Glutamatergic neuron (in vitro differentiated cells): ENCODE measurements around the gene STX1B. TPM values are rescaled to one million over a fixed set of nuclear protein-coding genes. Genes with fewer than 3 reads are reported as not detected.
A peak's percentile ranks its signal among the peaks of the same experiment; 100 is the strongest.

Experiments used
- DNase-seq: peaks from one replicate; pipeline ENCODE4 v3.0.0; 2022
- H3K27ac Mint-ChIP-seq: one replicate; pipeline ENCODE4 v1.8.0; 2020; ENCODE audit warnings: mild to moderate bottlenecking, mixed read lengths, inconsistent platforms; ENCODE audit not compliant: unreplicated experiment
- H3K27me3 Mint-ChIP-seq: one replicate; pipeline ENCODE4 v1.8.0; 2020; ENCODE audit warnings: mild to moderate bottlenecking, moderate library complexity, mixed read lengths, inconsistent platforms; ENCODE audit not compliant: unreplicated experiment
- H3K36me3 Mint-ChIP-seq: one replicate; pipeline ENCODE4 v1.8.0; 2020; ENCODE audit warnings: mild to moderate bottlenecking, mixed read lengths, inconsistent platforms; ENCODE audit not compliant: unreplicated experiment
- H3K4me1 Mint-ChIP-seq: one replicate; pipeline ENCODE4 v1.8.0; 2020; ENCODE audit warnings: mild to moderate bottlenecking, low read depth, mixed read lengths, inconsistent platforms; ENCODE audit not compliant: unreplicated experiment
- H3K4me3 Mint-ChIP-seq: one replicate; pipeline ENCODE4 v1.8.0; 2020; ENCODE audit warnings: mild to moderate bottlenecking, mixed read lengths, inconsistent platforms; ENCODE audit not compliant: unreplicated experiment
- H3K9me3 Mint-ChIP-seq: one replicate; pipeline ENCODE4 v1.8.0; 2020; ENCODE audit warnings: mild to moderate bottlenecking, moderate library complexity, mixed read lengths, inconsistent platforms; ENCODE audit not compliant: unreplicated experiment
- total RNA-seq: library from RNA; stranded (reverse); fragmentation: NEBNext Ultra II Directional; extraction: Animal tissue kit (Norgen Biotek cat#: 25700); gene quantifications from one replicate; pipeline ENCODE4 v1.2.1, GENCODE V29; 2021; ENCODE audit not compliant: unreplicated experiment
- TF ChIP-seq, protein P1 (sequence below): fragments of 200-600 bp; sonication (generic); IDR thresholded peaks from one replicate; pipeline ENCODE4 v1.5.0; 2021; ENCODE audit not compliant: partially characterized antibody, unreplicated experiment

STX1B gene
- total RNA-seq, 1 donor from 2014 or later = 51.6 TPM

DNA sequence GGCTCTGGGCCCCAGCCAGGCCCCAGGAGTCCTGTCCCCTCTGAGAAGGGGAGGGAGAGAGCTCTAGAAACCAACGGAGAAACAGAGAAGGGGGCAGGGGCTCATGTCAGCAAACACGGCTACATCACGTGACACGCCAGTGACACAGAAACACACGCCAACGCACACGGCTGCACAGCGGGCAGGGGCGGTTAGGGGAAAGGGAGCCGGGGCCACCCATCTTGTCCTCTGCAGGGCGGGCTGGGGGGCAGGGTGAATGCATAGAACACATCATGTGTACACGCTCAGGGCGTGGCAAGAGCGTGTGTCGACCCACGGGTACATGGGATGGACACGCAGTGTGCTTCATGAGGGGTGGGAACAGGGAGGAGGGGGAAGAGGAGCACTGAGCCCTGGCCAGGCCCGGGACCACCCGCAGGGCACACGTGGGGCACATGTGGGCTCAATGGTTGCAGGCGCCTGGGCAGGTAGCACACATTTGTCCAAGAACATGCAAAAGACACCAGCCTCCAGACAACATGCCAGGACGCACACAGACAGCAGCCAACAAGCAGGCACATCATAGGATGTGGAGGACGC lies 20.9 kb downstream of the STX1B start:
- H3K27ac Mint-ChIP-seq = no peak overlapping the region
- peaks cover 8% of the 10 kb centered on the region for H3K9me3 Mint-ChIP-seq
- H3K27me3 Mint-ChIP-seq = peaks cover 7% of the 10 kb centered on the region
- no peak for DNase-seq
- no peaks in the 10 kb centered on the region for H3K4me1 Mint-ChIP-seq
- no peak overlapping the region for H3K4me3 Mint-ChIP-seq
- no peaks in the 10 kb centered on the region for H3K36me3 Mint-ChIP-seq
- TF ChIP-seq, protein P1, sequence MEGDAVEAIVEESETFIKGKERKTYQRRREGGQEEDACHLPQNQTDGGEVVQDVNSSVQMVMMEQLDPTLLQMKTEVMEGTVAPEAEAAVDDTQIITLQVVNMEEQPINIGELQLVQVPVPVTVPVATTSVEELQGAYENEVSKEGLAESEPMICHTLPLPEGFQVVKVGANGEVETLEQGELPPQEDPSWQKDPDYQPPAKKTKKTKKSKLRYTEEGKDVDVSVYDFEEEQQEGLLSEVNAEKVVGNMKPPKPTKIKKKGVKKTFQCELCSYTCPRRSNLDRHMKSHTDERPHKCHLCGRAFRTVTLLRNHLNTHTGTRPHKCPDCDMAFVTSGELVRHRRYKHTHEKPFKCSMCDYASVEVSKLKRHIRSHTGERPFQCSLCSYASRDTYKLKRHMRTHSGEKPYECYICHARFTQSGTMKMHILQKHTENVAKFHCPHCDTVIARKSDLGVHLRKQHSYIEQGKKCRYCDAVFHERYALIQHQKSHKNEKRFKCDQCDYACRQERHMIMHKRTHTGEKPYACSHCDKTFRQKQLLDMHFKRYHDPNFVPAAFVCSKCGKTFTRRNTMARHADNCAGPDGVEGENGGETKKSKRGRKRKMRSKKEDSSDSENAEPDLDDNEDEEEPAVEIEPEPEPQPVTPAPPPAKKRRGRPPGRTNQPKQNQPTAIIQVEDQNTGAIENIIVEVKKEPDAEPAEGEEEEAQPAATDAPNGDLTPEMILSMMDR = no peak

DNA sequence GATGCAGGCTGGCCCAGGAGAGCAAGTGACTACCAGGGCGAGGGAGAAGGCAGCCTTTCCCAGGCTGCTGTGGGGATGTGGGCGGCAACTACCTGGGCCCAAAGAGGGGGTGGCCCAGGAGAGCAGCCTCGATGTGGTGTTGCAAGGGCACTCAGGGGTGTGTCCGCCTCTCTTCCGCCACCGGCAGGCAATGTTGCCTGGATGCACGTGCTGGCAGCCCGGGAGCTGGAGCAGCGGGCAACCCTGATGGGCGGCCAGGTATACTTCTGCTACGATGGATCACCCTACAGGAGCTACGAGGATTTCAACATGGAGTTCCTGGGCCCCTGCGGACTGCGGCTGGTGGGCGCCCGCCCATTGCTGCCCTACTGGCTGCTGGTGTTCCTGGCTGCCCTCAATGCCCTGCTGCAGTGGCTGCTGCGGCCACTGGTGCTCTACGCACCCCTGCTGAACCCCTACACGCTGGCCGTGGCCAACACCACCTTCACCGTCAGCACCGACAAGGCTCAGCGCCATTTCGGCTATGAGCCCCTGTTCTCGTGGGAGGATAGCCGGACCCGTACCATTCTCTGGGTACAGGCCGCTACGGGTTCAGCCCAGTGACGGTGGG lies 22.8 kb downstream of the STX1B start:
- Mint-ChIP-seq H3K36me3 (peaks cover 3% of the 10 kb centered on the region), H3K27me3 (peaks cover 9% of the 10 kb centered on the region)

DNA sequence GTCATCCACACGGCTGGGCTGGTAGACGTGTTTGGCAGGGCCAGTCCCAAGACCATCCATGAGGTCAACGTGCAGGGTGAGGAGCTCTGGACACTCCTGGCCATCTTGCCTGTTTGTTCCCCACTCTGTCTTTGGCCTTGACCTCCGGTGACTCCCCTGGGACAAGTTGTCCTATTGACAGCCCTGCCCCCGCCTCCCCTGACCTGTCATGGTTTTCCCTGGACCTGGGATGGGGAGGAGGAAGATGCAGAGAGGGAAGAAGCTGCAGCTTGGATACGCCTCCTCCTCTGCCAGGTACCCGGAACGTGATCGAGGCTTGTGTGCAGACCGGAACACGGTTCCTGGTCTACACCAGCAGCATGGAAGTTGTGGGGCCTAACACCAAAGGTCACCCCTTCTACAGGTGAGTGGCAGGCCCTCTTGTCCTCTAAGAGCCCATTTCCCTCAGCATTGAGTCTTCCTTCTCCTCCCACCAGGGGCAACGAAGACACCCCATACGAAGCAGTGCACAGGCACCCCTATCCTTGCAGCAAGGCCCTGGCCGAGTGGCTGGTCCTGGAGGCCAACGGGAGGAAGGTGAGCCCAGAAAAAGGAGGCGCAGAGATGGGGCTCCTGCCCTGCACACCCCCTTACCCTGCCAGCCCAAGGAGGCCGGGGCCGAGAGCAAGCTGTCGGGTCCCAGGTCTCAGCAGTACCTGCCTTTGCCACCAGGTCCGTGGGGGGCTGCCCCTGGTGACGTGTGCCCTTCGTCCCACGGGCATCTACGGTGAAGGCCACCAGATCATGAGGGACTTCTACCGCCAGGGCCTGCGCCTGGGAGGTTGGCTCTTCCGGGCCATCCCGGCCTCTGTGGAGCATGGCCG lies 24.1 kb downstream of the STX1B start:
- Mint-ChIP-seq H3K4me1 (no peaks in the 10 kb centered on the region), H3K27ac (no peak overlapping the region), H3K27me3 (peaks cover 11% of the 10 kb centered on the region), H3K36me3 (peaks cover 5% of the 10 kb centered on the region), H3K9me3 (peaks cover 14% of the 10 kb centered on the region), H3K4me3 (no peak overlapping the region)
- DNase-seq = no peak
- TF ChIP-seq, protein P1 = peak; percentile 36

More for the DNA sequence above, 22.8 kb downstream of the STX1B start:
- peaks cover 9% of the 10 kb centered on the region for H3K9me3 Mint-ChIP-seq
- H3K4me3 Mint-ChIP-seq = no peak overlapping the region
- H3K27ac Mint-ChIP-seq = no peak overlapping the region
- DNase-seq = no peak
- TF ChIP-seq, protein P1 = no peak
- H3K4me1 Mint-ChIP-seq = no peaks in the 10 kb centered on the region

DNA sequence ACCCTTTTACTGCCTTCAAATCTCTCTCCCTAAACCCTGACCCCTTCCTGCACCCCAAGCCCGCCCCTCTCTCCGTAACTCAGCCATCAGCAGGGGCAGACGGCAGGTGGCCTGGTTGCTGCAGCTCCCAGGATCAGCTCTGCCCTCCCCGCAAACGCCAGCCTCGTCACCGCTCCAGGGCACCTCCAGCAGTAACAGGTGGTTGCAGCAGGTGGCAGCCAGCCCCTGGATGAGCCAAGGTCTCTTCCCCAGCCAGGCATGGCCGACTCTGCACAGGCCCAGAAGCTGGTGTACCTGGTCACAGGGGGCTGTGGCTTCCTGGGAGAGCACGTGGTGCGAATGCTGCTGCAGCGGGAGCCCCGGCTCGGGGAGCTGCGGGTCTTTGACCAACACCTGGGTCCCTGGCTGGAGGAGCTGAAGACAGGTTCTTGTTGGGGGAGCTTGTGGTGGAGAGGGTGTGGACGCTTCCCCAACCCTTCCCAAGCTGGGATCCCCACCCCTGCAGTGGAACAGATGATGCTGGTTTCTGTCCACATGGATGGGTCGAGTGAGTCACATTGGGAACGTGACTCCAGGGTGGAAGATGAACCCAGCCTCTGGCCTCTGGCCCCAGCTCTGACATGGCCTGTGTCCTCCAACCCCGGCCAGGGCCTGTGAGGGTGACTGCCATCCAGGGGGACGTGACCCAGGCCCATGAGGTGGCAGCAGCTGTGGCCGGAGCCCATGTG lies 24.9 kb downstream of the STX1B start:
- no peaks in the 10 kb centered on the region for H3K4me1 Mint-ChIP-seq
- H3K9me3 Mint-ChIP-seq = peaks cover 14% of the 10 kb centered on the region
- peaks cover 5% of the 10 kb centered on the region for H3K36me3 Mint-ChIP-seq
- H3K27me3 Mint-ChIP-seq = peaks cover 7% of the 10 kb centered on the region
- H3K27ac Mint-ChIP-seq = no peak overlapping the region
- DNase-seq = peak; percentile 52
- no peak overlapping the region for H3K4me3 Mint-ChIP-seq
- TF ChIP-seq, protein P1 = no peak
